GM23248 (cell line): ENCODE results near the gene ATG3.

Source experiments
- EZH2 ChIP-seq: fragments of 200-600 bp; sonication (generic); IDR thresholded peaks from 2 replicates; pipeline ENCODE4 v1.6.1; 2018; ENCODE audit warnings: antibody characterized with exemption, mild to moderate bottlenecking; ENCODE audit not compliant: insufficient read depth, poor library complexity, severe bottlenecking
- EZH2phosphoT487 ChIP-seq: fragments of 200-600 bp; sonication (generic); IDR thresholded peaks from 2 replicates; pipeline ENCODE4 v1.6.1; 2018; ENCODE audit warnings: antibody characterized with exemption, moderate library complexity, mild to moderate bottlenecking, low read depth; ENCODE audit not compliant: insufficient read depth

GRCh38 chr3:112602217-112602838, 40.6 kb upstream of the ATG3 start:
- no peak for TF ChIP-seq EZH2phosphoT487
- TF ChIP-seq EZH2, result no peak
